Endothelial cell of umbilical vein (primary cell): Measurements from ENCODE around the gene SYNE1. TPM values are rescaled to one million over a fixed set of nuclear protein-coding genes. Genes with fewer than 3 reads are reported as not detected.

Experiments used
- BruUV-seq: library from RNA; stranded (reverse); fragments of 400-500 nt; replicated peaks from 2 replicates; lab custom pipeline; 2021; lab: Mats Ljungman, UMichigan
- CTCF ChIA-PET: fragments of 300-600, 350-600 bp; sonication (Branson Sonifier 250); formaldehyde crosslinking; loops from one replicate; lab custom pipeline; 2021; ENCODE audit warnings: antibody characterized with exemption, inconsistent platforms; lab: Charles Lee
- POLR2A ChIA-PET: fragments of 300-600, 350-600 bp; sonication (Branson Sonifier 250); formaldehyde crosslinking; loops from one replicate; lab custom pipeline; 2021; ENCODE audit warnings: antibody characterized with exemption, inconsistent platforms; lab: Charles Lee
- DNase-seq: peaks from one replicate; pipeline ENCODE4 v3.0.0-alpha.2; 2011; ENCODE audit warnings: low read depth, low spot score
- FAIRE-seq: peaks from 2 replicates; lab custom pipeline; 2011; peaks lifted over from hg19 to GRCh38; lab: Jason Lieb, UNC
- H2AFZ ChIP-seq: 2 replicates; pipeline ENCODE4 v1.6.0; 2012; ENCODE audit warnings: low read depth, low read length, control low read depth, inconsistent platforms
- H3K27ac ChIP-seq: 2 replicates; pipeline ENCODE4 v1.5.1; 2011; ENCODE audit warnings: low read depth, mild to moderate bottlenecking, control low read depth, low read length, moderate library complexity; ENCODE audit not compliant: insufficient read depth
- H3K27me3 ChIP-seq, 2 experiments: 2 replicates each; pipeline versions ENCODE4 v1.6.0 to v1.6.1; 2011; ENCODE audit warnings: low read length in 2 of 2, mixed read lengths in 1 of 2; ENCODE audit not compliant: control insufficient read depth in 2 of 2, insufficient read depth in 2 of 2
- H3K36me3 ChIP-seq, 2 experiments: 2 replicates in 1 of 2; 3 replicates in 1 of 2; pipeline ENCODE4 v1.5.1; 2011; ENCODE audit warnings: low read length in 2 of 2, mild to moderate bottlenecking in 1 of 2, moderate library complexity in 1 of 2; ENCODE audit not compliant: control insufficient read depth in 2 of 2, insufficient read depth in 2 of 2; ENCODE audit errors: extremely low read depth in 1 of 2
- H3K4me1 ChIP-seq: 3 replicates; pipeline ENCODE4 v1.5.1; 2011; ENCODE audit warnings: mild to moderate bottlenecking, low read length; ENCODE audit not compliant: control insufficient read depth, insufficient read depth; ENCODE audit errors: extremely low read depth
- H3K4me2 ChIP-seq: 2 replicates; pipeline ENCODE4 v1.6.1; 2011; ENCODE audit warnings: low read length, control low read depth, mixed read lengths; ENCODE audit not compliant: insufficient read depth
- H3K4me3 ChIP-seq, 3 experiments: fragments of 200-600 bp in 1 of 3; sonication (generic), shearing (Covaris generic) in 1 of 3; replicated peaks in 1 of 3; 2 replicates each; pipeline ENCODE4 v1.5.1; 2011 to 2016; ENCODE audit warnings: control low read depth in 3 of 3, low read length in 3 of 3, mild to moderate bottlenecking in 2 of 3, inconsistent platforms in 1 of 3, low read depth in 1 of 3, moderate library complexity in 1 of 3; ENCODE audit not compliant: insufficient read depth in 1 of 3
- H3K79me2 ChIP-seq: 2 replicates; pipeline ENCODE4 v1.6.0; 2012; ENCODE audit warnings: low read length, inconsistent platforms; ENCODE audit not compliant: control insufficient read depth, insufficient read depth
- H3K9ac ChIP-seq: replicated peaks from 2 replicates; pipeline ENCODE3; 2011; ENCODE audit warnings: low read length, control low read depth; ENCODE audit not compliant: insufficient read depth; ENCODE audit errors: extremely low read depth
- H3K9me1 ChIP-seq: replicated peaks from 3 replicates; pipeline ENCODE4 v1.6.0; 2011; ENCODE audit warnings: mild to moderate bottlenecking, low read length; ENCODE audit not compliant: control insufficient read depth, insufficient read depth; ENCODE audit errors: extremely low read depth
- H3K9me3 ChIP-seq: replicated peaks from 2 replicates; pipeline ENCODE4 v1.5.1; 2012; ENCODE audit warnings: low read length, inconsistent platforms; ENCODE audit not compliant: control insufficient read depth, insufficient read depth
- H4K20me1 ChIP-seq: replicated peaks from 2 replicates; pipeline ENCODE3; 2011; ENCODE audit warnings: mild to moderate bottlenecking, low read length; ENCODE audit not compliant: control insufficient read depth, insufficient read depth; ENCODE audit errors: extremely low read depth
- EZH2 ChIP-seq: IDR thresholded peaks from 2 replicates; pipeline ENCODE4 v1.6.1; 2012; ENCODE audit warnings: borderline replicate concordance, low read depth, mild to moderate bottlenecking, moderate library complexity, low read length, inconsistent platforms; ENCODE audit not compliant: severe bottlenecking
- FOS ChIP-seq: IDR thresholded peaks from 2 replicates; pipeline ENCODE4 v1.6.1; 2011; ENCODE audit warnings: mild to moderate bottlenecking, low read length, moderate library complexity, borderline replicate concordance; ENCODE audit not compliant: insufficient read depth
- JUN ChIP-seq: IDR thresholded peaks from 2 replicates; pipeline ENCODE4 v1.6.1; 2011; ENCODE audit warnings: borderline replicate concordance, low read depth; ENCODE audit not compliant: insufficient read length, insufficient read depth
- MAX ChIP-seq: IDR thresholded peaks from 2 replicates; pipeline ENCODE4 v1.6.1; 2011; ENCODE audit not compliant: insufficient read depth, insufficient read length
- MYC ChIP-seq: IDR thresholded peaks from one replicate; pipeline ENCODE4 v1.6.1; 2011; ENCODE audit warnings: mild to moderate bottlenecking, low read depth, low read length
- POLR2A ChIP-seq: IDR thresholded peaks from 2 replicates; pipeline ENCODE4 v1.6.1; 2012; ENCODE audit warnings: low read depth, mild to moderate bottlenecking, control low read depth, low read length
- dilution Hi-C: fragments of 300-500 bp; cut with MboI; formaldehyde crosslinking; loops from one replicate; pipeline ENCODE4 v1.15.0; 2019; ENCODE audit warnings: low sequenced_read_pairs; ENCODE audit not compliant: extremely low pct_ligation_motif_present
- intact Hi-C: fragments of 100-400 bp; cut with micrococcal nuclease; formaldehyde crosslinking; loops from one replicate; pipeline ENCODE4 v1.10.0; 2022
- polyA plus RNA-seq, 4 experiments: library from polyadenylated mRNA; depleted of rRNA in 3 of 4; stranded (reverse) in 3 of 4; unstranded in 1 of 4; fragments of >200 nt; gene quantifications; 2 replicates each; pipeline versions ENCODE4 v1.2.1 to v1.2.3, GENCODE V29; 2011 to 2012; ENCODE audit warnings: missing spikeins in 1 of 4
- total RNA-seq: library from RNA; stranded (reverse); gene quantifications from 2 replicates; pipeline ENCODE4 v1.2.3, GENCODE V29; 2021
- TF ChIP-seq, protein P1 (sequence below), 2 donors: IDR thresholded peaks; 1 replicate in 1 of 2; 2 replicates in 1 of 2; pipeline ENCODE4 v1.5.1; 2011; ENCODE audit warnings: low read length in 2 of 2, mild to moderate bottlenecking in 2 of 2, moderate library complexity in 2 of 2, control low read depth in 1 of 2, inconsistent platforms in 1 of 2, low read depth in 1 of 2; ENCODE audit not compliant: insufficient read depth in 1 of 2; ENCODE audit errors: extremely low read depth in 1 of 2

SYNE1 gene
- total and polyA plus RNA-seq, 2 donors (not counting 3 experiments of a cell fraction or from before 2014, with no cell fraction given), result 26.5 to 52.3 TPM

GRCh38 chr6:152270301-152270925 lies 366.7 kb downstream of the SYNE1 start:
- dilution Hi-C loops (no loop called here), intact Hi-C loops (loop anchor here (5.0 kb wide), 1 partner anchor 143 kb away; no protein-coding TSS in a partner anchor)
- H4K20me1 ChIP-seq, result no peaks in the 10 kb centered on the region
- H3K36me3 ChIP-seq, result no peaks in the 10 kb centered on the region
- TF ChIP-seq, protein P1, sequence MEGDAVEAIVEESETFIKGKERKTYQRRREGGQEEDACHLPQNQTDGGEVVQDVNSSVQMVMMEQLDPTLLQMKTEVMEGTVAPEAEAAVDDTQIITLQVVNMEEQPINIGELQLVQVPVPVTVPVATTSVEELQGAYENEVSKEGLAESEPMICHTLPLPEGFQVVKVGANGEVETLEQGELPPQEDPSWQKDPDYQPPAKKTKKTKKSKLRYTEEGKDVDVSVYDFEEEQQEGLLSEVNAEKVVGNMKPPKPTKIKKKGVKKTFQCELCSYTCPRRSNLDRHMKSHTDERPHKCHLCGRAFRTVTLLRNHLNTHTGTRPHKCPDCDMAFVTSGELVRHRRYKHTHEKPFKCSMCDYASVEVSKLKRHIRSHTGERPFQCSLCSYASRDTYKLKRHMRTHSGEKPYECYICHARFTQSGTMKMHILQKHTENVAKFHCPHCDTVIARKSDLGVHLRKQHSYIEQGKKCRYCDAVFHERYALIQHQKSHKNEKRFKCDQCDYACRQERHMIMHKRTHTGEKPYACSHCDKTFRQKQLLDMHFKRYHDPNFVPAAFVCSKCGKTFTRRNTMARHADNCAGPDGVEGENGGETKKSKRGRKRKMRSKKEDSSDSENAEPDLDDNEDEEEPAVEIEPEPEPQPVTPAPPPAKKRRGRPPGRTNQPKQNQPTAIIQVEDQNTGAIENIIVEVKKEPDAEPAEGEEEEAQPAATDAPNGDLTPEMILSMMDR (IDR thresholded peaks at IDR 0.05; ENCODE audit: extremely low read depth in 1 of 2, insufficient read depth in 1 of 2, low read depth in 1 of 2, low read length in 2 of 2), result no peak
- TF ChIP-seq POLR2A (no peak), MAX (no peak)
- BruUV-seq, result no TSS peak
- H3K27me3 ChIP-seq, result no peaks in the 10 kb centered on the region
- H2AFZ ChIP-seq, result no peak overlapping the region
- CTCF ChIA-PET, result interaction anchor here (0.9 to 2.1 kb wide), 8 partner anchors 68 to 622 kb away, joined by 3 to 14 read pairs (median 4); no protein-coding TSS in a partner anchor
- POLR2A ChIA-PET, result no interaction called here
- H3K9me1 ChIP-seq, result no peaks in the 10 kb centered on the region
- H3K4me2 ChIP-seq, result no peak overlapping the region
- DNase-seq (no peak), FAIRE-seq (peak; percentile 64)
- H3K9ac ChIP-seq, result no peak overlapping the region
- H3K4me1 ChIP-seq, result no peaks in the 10 kb centered on the region
- no peak overlapping the region for H3K4me3 ChIP-seq
- no peaks in the 10 kb centered on the region for H3K79me2 ChIP-seq
- no peaks in the 10 kb centered on the region for H3K9me3 ChIP-seq
- H3K27ac ChIP-seq, result no peak overlapping the region

GRCh38 chr6:152268846-152269442 lies 368.2 kb downstream of the SYNE1 start:
- Histone ChIP-seq H3K4me2 (no peak overlapping the region), H3K9me3 (no peaks in the 10 kb centered on the region), H3K4me3 (no peak overlapping the region), H3K4me1 (no peaks in the 10 kb centered on the region), H3K9me1 (no peaks in the 10 kb centered on the region), H3K27me3 (no peaks in the 10 kb centered on the region), H3K36me3 (no peaks in the 10 kb centered on the region), H2AFZ (no peak overlapping the region), H4K20me1 (no peaks in the 10 kb centered on the region), H3K79me2 (no peaks in the 10 kb centered on the region), H3K9ac (no peak overlapping the region), H3K27ac (no peak overlapping the region)
- FAIRE-seq (no peak), DNase-seq (no peak)
- BruUV-seq, result no TSS peak
- TF ChIP-seq EZH2 (no peak), FOS (no peak), MAX (no peak), MYC (no peak), POLR2A (no peak), JUN (no peak)
- TF ChIP-seq, protein P1 (IDR thresholded peaks at IDR 0.05; ENCODE audit: extremely low read depth in 1 of 2, insufficient read depth in 1 of 2, low read depth in 1 of 2, low read length in 2 of 2), result no peak
- dilution Hi-C loops, result no loop called here
- intact Hi-C loops, result loop anchor here (1.0 to 5.0 kb wide), 6 partner anchors 504 to 816 kb away; partner anchors contain the start of genes CCDC170 and RMND1
- ChIA-PET CTCF (interaction anchor here (0.7 to 2.0 kb wide), 5 partner anchors 32 to 828 kb away, joined by 3 to 11 read pairs (median 3); no protein-coding TSS in a partner anchor), POLR2A (no interaction called here)
